HEK293T (cell line): Measurements from ENCODE around the gene MYCL.

Experiments
- ARNT ChIP-seq: fragments of 450-650 bp; IDR thresholded peaks from 2 replicates; pipeline ENCODE4 v1.6.1; 2017; ENCODE audit warnings: mild to moderate bottlenecking
- BHLHE40 ChIP-seq: fragments of 450-650 bp; IDR thresholded peaks from 2 replicates; pipeline ENCODE4 v1.6.1; 2016; ENCODE audit warnings: mild to moderate bottlenecking, moderate library complexity, borderline replicate concordance
- FOXK2 ChIP-seq: fragments of 450-650 bp; IDR thresholded peaks from 2 replicates; pipeline ENCODE4 v1.6.1; 2016; ENCODE audit warnings: mild to moderate bottlenecking
- FOXM1 ChIP-seq: fragments of 450-650 bp; IDR thresholded peaks from 2 replicates; pipeline ENCODE4 v1.6.1; 2017; ENCODE audit warnings: mild to moderate bottlenecking, borderline replicate concordance
- HDGF ChIP-seq: fragments of 450-650 bp; IDR thresholded peaks from 2 replicates; pipeline ENCODE4 v1.6.1; 2017; ENCODE audit warnings: antibody characterized with exemption, borderline replicate concordance
- LEF1 ChIP-seq: fragments of 450-650 bp; IDR thresholded peaks from 2 replicates; pipeline ENCODE4 v1.6.1; 2017; ENCODE audit warnings: mild to moderate bottlenecking, borderline replicate concordance
- SP1 ChIP-seq: fragments of 450-650 bp; IDR thresholded peaks from 2 replicates; pipeline ENCODE4 v1.6.1; 2017
- TARDBP ChIP-seq: fragments of 450-650 bp; IDR thresholded peaks from 2 replicates; pipeline ENCODE4 v1.6.1; 2016
- ZNF384 ChIP-seq: fragments of 450-650 bp; IDR thresholded peaks from 2 replicates; pipeline ENCODE4 v1.6.1; 2016
- TF ChIP-seq, protein P1 (sequence below): fragments of 450-650 bp; IDR thresholded peaks from 2 replicates; pipeline ENCODE4 v1.6.1; 2016

DNA sequence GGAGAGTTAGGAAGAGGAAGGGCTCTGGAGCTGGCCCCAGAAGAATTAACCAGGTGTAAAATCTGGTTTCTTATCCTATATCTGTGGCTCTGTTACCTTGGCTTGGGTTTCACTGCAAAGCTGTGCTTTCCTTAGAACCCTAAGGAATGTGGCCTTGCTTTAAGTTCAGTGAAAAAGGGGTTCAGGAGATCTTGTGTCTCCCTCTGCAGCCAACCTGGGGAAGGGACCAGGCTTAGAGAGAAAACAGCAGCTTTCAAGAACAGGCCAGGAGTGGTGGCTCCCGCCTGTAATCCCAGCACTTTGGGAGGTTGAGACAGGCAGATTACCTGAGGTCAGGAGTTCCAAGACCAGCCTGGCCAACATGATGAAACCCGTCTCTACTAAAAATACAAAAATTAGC lies 16.1 kb upstream of the MYCL start:
- TF ChIP-seq TARDBP = no peak
- TF ChIP-seq, protein P1, sequence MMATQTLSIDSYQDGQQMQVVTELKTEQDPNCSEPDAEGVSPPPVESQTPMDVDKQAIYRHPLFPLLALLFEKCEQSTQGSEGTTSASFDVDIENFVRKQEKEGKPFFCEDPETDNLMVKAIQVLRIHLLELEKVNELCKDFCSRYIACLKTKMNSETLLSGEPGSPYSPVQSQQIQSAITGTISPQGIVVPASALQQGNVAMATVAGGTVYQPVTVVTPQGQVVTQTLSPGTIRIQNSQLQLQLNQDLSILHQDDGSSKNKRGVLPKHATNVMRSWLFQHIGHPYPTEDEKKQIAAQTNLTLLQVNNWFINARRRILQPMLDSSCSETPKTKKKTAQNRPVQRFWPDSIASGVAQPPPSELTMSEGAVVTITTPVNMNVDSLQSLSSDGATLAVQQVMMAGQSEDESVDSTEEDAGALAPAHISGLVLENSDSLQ = no peak
- TF ChIP-seq FOXK2 = no peak
- no peak for TF ChIP-seq FOXM1
- TF ChIP-seq HDGF = no peak
- TF ChIP-seq SP1 = no peak
- TF ChIP-seq ARNT = no peak
- no peak for TF ChIP-seq LEF1
- no peak for TF ChIP-seq ZNF384
- no peak for TF ChIP-seq BHLHE40
